Activated effector memory CD4-positive, alpha-beta T cell treated with Interleukin-2 at 50 U/mL for 16 hours (primary cell): ENCODE results near the gene MESD.

Source experiments
- DNase-seq: peaks from one replicate; pipeline ENCODE4 v3.0.0-alpha.2; 2020

The MESD gene

DNA sequence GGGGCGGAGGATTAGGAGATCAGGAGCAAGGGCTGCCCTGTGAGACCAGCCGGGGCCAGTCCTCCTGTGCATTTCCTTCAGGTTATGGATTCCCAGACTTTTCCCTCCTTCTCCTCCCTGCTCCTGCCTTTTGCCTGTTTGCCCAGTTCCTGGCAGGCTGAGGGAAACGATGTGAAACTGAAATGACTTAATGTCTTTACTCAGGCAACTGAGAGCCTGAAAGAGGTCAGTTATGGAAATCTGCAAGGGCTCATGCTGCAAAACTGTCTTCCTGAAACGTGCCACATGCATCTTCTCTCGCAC, 57.2 kb downstream of the MESD start:
- DNase-seq, result no peak

DNA sequence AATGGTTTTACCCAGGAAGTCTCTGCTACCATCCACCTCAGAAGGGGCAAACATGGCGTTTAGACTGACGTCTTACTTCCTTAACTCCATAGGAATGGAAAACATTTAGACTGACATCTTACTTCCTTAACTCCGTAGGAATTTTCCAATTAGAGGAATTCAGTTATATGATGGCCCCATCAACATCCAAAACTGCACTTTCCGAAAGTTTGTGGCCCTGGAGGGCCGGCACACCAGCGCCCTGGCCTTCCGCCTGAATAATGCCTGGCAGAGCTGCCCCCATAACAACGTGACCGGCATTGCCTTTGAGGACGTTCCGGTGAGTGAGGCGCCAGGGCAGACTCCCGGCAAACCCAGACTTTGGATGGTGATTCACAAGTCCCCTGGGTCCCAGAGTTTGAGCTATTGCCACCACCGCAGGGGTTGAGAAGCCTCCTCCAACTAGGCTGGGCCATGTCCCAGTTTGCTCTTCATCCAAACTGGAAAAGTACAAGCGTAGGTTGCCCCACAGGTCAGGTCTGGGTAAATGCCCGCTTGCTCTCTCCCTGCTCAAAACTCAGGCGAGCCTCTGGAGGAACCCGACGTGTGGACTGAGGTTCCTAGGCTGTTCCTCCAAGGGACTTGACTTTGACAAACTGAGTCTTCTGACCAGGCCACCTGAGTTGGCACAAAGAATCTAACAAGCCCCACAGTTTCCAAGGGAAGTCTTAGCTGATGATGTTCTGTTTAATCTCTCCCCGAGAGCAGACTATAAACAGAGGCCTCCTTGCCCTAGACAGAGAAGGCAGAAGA, 57.7 kb downstream of the MESD start:
- DNase-seq, result no peak

DNA sequence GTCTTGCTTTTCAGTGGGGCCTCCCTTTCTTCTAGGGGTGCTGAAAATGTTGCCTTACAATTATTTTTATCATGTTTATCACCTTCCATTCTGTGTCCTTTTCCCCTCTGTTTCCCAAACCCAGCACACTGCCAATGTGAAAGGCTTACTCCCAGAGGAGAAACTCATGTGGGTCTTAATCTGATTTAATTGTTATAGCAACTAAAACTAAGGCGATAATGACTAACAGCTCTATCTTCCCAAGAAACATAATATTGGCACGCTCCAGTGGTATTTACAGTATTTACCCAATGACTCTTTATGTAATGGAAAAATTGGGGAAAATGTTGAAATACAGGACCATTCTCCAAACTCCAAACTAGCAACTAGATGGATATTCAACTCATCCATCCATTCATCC, 58.4 kb downstream of the MESD start:
- no peak for DNase-seq

DNA sequence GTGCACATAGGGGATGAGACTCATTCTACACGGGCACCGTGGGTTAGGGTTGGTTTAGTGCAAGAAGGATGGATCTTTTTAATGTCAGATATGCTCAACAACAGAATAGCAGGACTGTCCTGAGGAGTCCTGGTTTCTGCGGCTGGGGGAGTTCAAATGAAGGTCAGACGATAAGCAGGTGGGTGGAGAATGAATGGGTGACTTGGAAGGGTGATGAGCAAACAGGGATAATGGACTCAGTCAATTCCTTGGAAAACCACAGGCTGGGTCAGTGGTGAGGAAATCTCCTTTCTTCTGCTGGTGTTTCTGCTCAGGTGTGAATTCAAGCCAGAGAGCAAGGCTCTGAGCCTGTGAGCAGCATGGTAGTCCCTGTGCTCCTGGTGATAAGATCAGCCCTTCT, 59.9 kb downstream of the MESD start:
- DNase-seq, result no peak

DNA sequence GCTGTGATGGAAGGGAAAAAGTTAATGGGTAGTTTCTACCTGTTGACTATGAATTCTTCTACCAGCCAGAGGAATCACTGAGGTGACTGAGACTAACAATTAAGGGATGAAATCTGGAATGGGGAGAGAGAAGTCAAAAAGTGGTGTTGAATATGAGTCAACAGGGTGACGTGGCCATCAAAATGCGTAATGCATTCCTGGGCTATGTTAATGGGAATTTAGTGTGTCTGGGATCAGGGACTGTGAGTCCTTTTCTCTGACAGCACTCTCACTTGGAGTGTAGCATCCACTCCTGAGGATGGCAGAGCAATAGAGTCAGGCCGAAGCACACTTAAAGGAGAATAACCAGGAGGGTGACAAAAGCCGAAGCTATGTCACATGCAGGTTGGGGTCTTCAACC, 60.4 kb downstream of the MESD start:
- no peak for DNase-seq

DNA sequence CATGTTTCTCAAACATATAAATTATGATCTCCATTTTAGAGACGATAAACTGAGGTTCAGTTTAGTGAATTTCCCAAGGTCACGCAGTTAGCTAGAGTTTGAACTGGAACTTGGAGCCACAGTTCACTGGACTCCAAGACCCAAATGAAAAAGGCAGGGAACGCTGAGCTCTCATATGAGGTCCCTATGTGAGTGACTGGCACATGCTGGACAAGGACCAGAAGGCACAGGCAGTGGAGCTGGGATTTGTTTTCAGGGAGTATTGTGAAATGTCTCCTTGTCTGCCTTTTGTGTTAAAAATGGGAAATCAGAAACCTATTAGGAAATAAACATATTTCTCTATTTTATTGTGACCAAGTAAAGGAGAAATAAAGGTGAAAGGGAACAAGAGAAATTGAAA, 63.5 kb downstream of the MESD start:
- no peak for DNase-seq

DNA sequence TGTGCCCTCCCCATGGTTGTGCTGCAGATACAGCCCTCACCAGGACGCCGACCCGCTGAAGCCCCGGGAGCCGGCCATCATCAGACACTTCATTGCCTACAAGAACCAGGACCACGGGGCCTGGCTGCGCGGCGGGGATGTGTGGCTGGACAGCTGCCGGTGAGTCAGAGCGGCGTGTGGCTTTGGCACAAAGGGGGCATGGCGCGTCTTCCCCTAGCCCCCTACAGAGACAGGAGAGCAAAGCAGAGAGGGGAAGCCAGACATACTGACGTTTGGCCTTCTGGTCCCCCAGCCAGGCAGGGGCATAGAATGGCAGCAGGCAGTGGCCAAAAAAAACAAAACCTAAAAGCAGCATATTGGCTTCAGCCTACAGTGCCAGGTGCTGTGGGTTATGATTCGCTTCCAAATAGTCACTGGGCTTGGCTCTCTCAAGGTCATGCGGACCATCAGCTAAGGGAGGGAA, 64.0 kb downstream of the MESD start:
- no peak for DNase-seq

DNA sequence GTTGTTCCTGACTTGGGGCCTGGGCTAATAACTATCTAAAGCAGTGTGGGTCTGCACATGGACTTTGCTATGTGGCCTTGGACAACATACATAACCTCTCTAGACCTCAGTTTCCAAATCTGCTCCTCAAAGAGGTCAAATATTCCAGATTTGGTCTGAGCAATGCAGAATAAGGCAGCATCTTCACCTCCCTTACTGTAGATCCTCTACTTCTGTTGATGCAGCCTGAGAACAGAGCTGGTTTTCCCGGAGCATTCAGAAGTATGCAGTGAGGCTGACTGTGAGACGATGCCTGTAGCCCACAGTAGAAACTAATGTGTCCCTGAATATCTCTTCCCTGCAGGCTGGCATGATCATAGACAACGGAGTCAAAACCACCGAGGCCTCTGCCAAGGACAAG, 65.3 kb downstream of the MESD start:
- DNase-seq, result no peak

DNA sequence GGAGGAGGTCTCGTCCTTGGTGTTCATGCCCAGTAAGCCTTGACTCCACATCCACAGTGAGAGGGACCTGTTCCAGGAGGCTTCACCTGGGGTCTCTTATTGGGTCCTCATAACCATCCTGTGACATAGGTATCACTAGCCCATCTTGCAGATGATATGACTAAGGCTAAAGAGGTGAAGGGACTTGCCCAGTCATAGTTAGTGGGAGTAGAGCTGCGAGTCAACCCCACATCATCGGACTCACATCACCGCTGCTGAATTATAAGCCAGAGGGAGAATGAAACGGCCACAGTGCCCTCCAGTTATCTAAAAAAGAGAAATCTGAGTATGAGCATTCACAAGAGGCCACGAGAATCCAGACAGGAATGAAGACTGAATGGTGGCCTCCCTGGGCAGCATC, 66.0 kb downstream of the MESD start:
- no peak for DNase-seq

DNA sequence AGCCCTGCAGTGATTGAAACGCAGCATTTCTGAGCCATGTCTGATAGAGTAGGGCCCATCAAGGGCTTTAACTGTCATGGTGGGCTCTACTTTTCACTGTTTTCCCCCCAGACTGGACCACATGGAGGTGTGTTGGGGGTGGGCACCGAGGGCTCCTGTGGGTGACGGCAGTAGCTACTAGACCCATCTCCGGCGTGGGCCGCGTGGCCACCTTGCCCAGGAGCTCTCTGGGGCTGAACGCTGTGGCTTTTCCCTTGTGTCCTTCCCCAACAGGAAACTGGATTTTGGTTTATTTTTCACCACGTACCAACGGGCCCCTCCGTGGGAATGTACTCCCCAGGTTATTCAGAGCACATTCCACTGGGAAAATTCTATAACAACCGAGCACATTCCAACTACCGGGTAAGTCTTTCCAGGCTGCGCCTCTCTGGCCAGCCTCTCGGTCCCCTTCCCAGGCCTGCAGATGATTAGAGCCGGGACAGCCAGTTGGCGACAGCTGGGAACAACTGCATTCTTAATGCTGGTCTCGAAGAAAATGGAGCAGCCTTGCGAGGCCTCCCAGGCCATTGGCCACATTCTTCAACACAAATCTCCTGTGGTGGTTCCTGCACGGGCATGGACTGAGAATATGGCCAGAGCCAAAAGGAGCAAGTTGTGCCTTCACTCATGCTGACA, 67.7 kb downstream of the MESD start:
- no peak for DNase-seq

DNA sequence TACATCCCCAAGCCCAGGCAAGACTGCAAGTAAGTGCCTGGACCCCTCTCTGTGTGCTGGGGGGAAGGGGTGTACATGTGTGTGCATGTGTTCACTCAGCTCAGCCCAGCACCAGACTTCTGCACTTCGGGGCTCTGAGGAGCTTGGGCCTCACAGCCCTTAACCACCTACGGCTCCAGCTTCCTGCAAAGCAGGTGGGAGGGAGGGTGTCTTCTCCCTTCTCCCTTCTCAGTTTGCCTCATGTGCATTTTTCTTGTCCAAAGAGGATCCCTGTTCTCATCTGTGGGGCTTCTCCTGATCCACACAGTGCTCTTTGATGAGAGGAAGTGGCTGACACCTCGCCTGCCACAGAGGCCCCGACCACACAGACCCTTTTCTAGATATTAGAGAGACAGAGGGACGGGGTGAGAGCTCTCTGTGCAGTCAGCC, 69.3 kb downstream of the MESD start:
- no peak for DNase-seq

DNA sequence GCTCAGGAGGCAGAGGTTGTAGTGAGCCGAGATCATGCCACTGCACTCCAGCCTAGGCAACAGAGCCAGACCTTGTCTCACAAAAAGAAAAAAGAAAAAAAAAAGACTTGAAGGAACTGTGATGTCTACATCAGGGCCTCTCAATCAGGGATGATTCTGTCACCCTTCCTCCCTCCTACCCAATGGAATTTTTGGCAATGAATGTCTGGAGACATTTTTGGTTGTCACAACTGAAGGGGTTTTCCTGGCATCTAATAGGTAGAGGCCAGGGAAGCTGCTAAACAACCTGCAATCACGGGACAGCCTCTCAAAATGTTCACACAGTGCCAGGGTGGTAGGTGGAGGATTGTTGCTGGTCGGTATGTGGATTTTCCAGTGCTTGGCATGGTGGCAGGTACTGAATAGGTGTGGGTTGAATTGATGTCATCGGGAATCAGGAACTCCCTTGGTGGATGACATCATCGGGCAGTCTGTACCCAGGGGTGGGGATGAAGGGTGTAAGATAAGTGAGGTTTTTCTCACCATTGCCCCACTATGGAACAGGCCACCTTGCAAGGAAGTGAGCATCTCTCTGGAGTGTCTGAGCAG, 71.3 kb downstream of the MESD start:
- DNase-seq, result no peak

DNA sequence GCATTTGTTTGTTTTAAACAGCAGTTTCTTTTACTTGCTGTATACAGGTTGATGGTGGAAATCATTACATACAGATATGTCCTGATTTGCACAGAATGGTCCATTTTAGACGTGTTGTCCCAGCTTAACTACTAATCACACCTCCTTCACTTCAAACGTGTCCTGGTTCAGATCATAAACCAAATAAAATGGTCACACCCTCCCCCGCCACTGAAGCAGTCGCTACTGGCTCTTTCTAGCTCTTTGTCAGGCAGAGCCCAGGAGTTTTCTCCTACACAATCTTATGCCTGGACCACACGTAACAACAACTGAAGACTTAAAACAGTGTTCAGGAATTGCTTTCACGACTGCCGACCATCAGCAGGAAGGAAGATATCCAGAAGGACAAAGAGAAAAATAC, 73.6 kb downstream of the MESD start:
- DNase-seq, result no peak

DNA sequence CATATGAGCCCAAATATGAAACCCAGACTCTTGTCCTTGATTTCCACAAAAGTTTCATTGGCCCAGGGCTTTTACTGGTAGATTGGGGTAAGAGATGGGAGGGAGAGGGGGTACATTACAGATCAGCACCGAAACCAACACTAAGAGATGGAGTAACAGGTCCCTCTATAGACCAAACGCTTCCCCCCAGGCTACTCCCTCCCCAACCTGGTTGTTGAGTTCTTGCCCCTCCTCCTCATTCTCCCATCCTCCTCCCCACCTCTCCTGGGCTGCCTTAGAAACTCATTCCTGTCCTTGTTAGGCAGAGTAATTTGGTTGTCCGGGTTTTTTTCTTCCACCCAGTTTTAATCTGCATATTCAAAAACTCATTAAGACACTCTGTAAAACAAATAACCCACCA, 74.1 kb downstream of the MESD start:
- no peak for DNase-seq

DNA sequence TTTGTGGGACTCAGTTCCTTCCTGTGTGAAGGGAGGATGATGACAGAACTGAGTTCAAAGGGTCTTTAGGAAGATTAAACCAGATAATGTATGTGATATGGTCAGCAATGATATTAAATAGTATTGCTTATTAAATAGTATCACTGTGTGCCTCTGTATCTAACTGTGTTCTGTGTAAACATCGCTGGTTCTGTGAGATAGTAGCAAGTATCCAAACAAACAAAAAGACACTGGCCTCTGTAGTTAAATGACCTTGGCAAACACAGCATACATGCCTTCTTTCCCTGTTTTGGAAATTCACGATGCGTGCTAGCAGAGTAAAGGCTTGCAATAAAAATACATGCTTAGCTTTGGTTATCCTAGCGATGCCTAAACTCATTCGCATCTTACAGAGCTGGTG, 76.1 kb downstream of the MESD start:
- DNase-seq, result no peak

DNA sequence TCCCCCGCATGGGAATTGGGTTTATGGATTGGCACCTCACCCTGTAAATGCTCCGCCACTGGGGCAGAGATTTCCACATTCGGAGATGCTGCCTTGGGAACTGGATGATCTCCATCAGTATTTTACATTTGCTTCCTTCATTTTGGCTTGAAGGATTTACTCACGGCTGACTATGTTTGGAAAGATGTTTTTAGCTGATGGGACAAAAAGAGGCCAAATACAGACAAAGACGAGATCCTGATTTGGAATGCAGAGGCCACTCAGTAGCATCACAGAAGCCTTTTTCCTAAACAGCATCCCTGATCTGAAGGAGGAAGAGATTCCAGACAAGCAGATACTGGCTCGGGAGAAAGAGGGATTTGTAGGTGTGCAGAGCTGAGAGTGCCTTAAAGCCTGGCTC, 76.9 kb downstream of the MESD start:
- no peak for DNase-seq

DNA sequence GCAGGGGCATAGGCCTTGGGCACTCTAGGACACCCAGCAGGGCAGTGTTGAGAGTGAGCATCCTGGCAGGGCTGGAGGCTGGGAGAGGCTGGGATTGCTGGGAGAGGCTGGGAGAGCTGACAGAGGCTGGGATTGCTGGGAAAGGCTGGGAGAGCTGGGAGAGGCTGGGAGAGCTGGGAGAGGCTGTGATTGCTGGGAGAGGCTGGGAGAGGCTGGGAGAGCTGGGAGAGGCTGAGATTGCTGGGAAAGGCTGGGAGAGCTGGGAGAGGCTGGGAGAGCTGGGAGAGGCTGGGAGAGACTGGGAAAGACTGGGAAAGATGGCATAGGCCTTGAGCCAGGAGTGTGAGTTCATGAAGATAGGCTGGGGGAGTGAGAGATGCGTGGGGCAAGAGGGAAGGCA, 77.8 kb downstream of the MESD start:
- no peak for DNase-seq

DNA sequence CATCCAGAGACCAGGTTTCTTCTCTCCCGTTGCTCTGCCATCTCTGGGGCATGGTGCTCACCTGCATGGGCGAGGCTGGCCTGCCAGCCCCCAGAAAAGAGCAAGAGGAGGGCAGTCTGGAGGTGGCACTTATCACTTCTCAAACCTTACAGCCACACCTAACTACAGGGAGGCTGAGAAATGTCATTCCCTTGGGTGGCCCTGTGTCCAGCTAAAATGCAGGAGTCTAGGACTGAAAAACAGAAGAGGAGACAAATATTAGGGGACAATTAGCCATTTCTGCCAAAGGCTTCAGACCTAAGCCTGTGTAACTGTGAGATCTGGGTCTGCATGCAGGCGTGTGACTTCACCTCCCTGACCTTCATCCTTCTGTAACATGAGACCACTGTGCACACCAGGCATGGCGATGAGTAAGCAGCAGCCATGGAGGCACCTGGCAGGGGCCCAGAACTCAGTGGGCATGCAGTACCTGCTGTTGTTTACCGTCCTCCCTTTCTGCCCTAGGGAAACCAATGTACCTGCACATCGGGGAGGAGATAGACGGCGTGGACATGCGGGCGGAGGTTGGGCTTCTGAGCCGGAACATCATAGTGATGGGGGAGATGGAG, 83.4 kb downstream of the MESD start:
- DNase-seq, result no peak

DNA sequence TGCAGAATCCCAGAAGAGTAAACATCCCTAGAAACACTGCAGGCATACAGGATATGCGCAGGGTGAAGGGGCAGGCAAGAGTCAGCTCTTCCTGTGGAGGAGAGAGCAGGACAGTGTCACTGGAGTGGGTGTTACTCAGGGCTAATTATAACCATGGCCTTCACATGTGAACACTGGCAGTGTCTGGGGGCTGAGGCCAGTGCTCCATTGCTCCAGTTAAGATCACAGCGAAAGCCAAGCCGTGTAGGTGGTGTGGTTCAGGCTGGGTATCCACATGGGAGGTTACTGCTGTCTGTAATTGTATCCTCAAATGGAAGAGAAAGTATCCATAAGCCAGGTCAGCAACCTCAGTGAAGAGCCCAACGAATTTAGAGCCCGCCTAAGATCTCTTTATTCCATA, 84.6 kb downstream of the MESD start:
- DNase-seq, result no peak

DNA sequence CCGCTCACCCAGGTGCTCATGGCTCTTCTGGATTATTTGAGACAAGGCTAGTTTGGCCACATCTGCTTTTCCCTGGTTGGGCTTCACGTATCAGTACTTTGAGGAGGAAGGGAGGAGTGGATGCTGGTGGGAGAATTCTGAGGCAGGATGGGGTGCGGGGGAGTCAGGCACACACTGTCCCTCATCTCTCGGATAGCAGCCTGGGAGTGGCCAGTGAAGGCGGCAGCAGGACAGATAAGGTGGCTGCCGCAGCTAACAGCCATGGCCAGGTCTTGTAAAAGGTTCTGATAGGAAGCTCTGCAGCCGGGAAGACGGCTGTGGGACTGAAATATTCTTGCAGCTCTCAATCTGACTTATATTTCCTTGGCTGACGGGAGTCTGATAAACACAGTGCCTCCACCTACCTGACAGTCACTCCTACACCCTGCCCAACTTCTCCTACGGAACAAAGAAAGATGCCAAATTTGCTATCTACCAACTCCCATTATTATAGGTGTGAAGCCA, 87.3 kb downstream of the MESD start:
- no peak for DNase-seq

DNA sequence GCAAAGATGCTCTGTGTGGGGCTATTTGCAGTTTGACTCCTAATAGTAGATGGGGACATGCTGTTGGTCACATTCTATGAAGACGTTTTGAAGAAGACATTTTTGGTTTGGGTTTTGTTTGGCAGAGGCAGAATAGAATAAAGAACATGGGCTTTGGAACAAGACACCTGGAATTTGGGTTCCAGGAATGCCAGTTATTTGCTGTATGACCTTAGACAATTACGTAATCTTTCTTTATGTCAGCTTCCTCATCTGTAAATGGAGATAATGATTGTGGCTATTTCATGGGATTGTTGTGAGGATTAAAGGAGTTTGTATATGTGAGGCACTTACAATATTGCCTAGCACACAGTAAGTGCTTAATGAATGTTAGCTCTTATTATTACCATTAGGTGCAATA, 91.6 kb downstream of the MESD start:
- DNase-seq, result no peak
